Bronchial epithelial cell (primary cell): Measurements from ENCODE around the gene NRP1. TPM values are rescaled to one million over a fixed set of nuclear protein-coding genes. Genes with fewer than 3 reads are reported as not detected.

Source experiments
- DNase-seq: peaks from one replicate; pipeline ENCODE4 v3.0.0-alpha.2; 2010; ENCODE audit warnings: low read depth
- FAIRE-seq: peaks from 2 replicates; lab custom pipeline; 2011; peaks lifted over from hg19 to GRCh38; lab: Jason Lieb, UNC
- H3K27me3 ChIP-seq: 2 replicates; pipeline ENCODE4 v1.5.1; 2011; ENCODE audit warnings: low read length; ENCODE audit not compliant: control insufficient read depth, insufficient read depth
- H3K36me3 ChIP-seq: 2 replicates; pipeline ENCODE4 v1.5.1; 2011; ENCODE audit warnings: low read length; ENCODE audit not compliant: control insufficient read depth, insufficient read depth
- H3K4me3 ChIP-seq: 2 replicates; pipeline ENCODE4 v1.5.1; 2011; ENCODE audit warnings: mild to moderate bottlenecking, low read depth, low read length, control low read depth
- total RNA-seq: library from RNA; depleted of rRNA; stranded (reverse); fragments of >200 nt; gene quantifications from 2 replicates; pipeline ENCODE4 v1.2.1, GENCODE V29; 2014
- TF ChIP-seq, protein P1 (sequence below): IDR thresholded peaks from 2 replicates; pipeline ENCODE4 v1.5.1; 2011; ENCODE audit warnings: mild to moderate bottlenecking, moderate library complexity, low read length, control low read depth, inconsistent platforms; ENCODE audit not compliant: insufficient read depth, severe bottlenecking

The NRP1 gene
- total RNA-seq, 1 donor from 2014 or later: 21.6 TPM

DNA sequence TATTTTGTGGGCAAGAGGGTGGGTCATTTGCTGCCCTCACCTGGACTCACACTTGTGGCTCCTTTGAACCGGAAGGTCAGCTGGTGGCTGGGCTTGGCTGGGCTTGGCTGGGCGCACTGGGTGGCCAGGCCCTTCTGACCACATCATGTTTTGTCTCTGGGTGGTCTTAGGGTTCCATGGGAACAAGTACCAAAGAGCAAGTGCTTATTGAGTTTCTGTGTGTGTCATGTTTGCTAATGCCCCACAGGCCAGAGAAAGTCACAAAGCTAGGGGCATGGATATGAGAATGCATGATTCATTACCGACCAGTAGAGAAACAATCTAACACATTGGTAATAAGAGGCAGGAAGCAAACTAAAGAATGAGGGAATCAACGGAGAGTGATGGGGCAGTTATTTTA lies 33.6 kb upstream of the NRP1 start:
- Histone ChIP-seq H3K27me3 (no peaks in the 10 kb centered on the region), H3K4me3 (no peak overlapping the region)

DNA sequence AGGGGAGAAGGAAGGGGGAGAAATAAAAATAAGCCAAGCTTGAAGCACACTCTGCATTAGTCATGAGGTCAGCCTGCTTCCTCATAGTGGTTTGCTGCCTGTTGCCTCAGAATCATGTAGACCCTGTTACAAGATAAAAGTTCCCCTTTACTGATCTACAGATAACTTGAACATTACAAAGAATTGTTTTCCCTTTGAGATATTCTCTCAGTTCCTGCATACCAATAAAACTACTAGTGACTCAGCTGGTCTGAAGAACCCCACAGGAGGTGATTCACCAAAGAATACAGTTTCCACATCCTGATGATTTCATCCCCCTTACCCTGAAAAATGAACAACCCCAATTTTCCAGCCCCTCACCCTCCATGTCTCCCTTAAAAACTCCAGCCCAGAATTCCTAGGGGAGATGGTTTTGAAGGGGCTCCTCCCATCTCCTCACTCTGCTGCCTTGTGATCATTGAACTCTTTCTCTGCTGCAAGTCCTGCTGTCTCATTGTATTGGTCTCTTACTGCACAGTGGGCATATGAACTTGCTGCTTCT lies 31.5 kb upstream of the NRP1 start:
- TF ChIP-seq, protein P1, sequence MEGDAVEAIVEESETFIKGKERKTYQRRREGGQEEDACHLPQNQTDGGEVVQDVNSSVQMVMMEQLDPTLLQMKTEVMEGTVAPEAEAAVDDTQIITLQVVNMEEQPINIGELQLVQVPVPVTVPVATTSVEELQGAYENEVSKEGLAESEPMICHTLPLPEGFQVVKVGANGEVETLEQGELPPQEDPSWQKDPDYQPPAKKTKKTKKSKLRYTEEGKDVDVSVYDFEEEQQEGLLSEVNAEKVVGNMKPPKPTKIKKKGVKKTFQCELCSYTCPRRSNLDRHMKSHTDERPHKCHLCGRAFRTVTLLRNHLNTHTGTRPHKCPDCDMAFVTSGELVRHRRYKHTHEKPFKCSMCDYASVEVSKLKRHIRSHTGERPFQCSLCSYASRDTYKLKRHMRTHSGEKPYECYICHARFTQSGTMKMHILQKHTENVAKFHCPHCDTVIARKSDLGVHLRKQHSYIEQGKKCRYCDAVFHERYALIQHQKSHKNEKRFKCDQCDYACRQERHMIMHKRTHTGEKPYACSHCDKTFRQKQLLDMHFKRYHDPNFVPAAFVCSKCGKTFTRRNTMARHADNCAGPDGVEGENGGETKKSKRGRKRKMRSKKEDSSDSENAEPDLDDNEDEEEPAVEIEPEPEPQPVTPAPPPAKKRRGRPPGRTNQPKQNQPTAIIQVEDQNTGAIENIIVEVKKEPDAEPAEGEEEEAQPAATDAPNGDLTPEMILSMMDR: no peak
- DNase-seq (peak; percentile 98), FAIRE-seq (no peak)
- Histone ChIP-seq H3K4me3 (no peak overlapping the region), H3K36me3 (no peaks in the 10 kb centered on the region), H3K27me3 (no peaks in the 10 kb centered on the region)

More for the DNA sequence above, 33.6 kb upstream of the NRP1 start:
- H3K36me3 ChIP-seq: no peaks in the 10 kb centered on the region
- TF ChIP-seq, protein P1: no peak
- FAIRE-seq: no peak
- no peak for DNase-seq

DNA sequence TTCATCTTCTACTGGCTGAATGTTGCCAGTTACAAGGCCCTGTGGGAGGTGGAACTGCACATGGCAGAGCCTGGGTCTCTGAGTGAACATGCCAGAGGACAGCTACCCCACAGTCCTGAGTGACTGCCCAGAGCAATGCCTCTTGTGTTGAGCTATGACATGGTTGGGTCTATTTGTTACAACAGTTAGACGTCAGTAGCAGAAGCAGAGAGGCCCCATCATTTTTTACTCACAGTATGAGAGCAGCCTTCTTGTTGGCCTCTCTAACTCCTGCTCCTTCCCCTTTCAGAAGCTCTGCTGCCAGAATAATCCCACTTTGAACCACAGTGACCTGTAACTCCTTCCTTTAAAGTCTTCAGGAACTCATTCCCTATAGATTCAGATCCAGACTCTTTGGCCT lies 30.8 kb upstream of the NRP1 start:
- no peaks in the 10 kb centered on the region for H3K36me3 ChIP-seq
- DNase-seq (no peak), FAIRE-seq (peak; percentile 7)
- H3K27me3 ChIP-seq: no peaks in the 10 kb centered on the region
- TF ChIP-seq, protein P1: no peak
- H3K4me3 ChIP-seq: no peak overlapping the region

DNA sequence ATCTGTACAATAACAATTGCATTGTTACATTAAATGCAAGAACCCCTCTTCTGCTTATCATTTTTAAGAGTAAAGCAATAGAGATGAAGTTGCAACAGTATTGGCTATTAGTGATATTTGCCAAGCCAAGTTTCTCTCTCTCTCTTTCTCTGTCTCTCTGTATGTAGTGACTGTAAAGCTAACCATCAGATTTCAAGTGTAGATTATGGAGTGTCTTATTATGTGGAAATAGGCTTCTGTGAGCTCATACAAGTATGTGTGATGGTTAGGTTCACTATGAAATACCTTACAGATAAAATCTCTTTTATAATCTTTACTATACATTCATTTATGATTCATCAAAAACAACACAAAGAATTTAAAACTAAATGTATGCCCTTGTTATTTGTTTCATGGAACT lies 28.6 kb upstream of the NRP1 start:
- no peaks in the 10 kb centered on the region for H3K27me3 ChIP-seq
- H3K4me3 ChIP-seq: no peak overlapping the region
- DNase-seq (no peak), FAIRE-seq (no peak)
- TF ChIP-seq, protein P1: no peak
- H3K36me3 ChIP-seq: no peaks in the 10 kb centered on the region

DNA sequence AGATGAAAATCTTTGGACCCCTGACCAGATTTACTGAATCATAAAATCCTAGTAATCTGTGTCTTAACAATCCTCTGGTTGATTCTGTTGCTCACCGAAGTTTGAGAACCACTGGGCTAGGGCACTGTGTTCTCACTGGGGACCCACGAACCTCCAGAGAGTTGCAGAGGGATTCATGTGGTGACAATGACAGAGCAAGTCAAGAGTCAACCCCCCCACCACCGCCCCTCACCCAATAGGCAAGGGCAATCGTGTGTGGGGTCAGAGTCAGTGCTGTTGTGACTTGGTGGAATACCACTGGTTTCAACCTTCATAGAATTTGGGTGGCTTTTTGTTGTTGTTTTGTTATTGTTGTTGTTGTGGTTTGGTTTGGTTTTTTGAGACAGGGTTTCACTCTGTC lies 23.5 kb upstream of the NRP1 start:
- FAIRE-seq: no peak
- TF ChIP-seq, protein P1: no peak
- Histone ChIP-seq H3K36me3 (no peaks in the 10 kb centered on the region), H3K4me3 (no peak overlapping the region), H3K27me3 (no peaks in the 10 kb centered on the region)
- no peak for DNase-seq

DNA sequence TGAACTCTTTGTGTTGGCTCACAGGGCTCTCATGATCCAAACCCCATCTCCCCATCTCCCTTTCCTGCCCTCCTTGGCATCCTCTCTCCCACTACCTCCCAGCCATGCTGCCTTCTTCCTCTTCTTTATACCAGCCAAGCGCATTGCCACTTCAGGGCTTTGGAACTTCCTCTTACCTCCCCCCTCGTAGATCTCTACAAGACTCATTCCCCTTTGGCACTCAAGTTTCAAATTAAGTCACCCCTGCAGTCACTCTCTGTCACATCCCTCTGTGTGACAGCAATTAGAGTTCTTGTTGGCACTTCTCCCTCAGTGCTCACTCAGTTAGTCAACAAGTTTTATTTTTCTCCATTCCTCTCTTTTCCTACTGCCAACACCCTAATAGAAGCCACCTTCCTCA lies 20.8 kb upstream of the NRP1 start:
- no peak for FAIRE-seq
- Histone ChIP-seq H3K4me3 (no peak overlapping the region), H3K36me3 (no peaks in the 10 kb centered on the region), H3K27me3 (no peaks in the 10 kb centered on the region)
- TF ChIP-seq, protein P1: no peak
- no peak for DNase-seq
